ENCODE results near the gene GOLGA1. TPM values are rescaled to one million over a fixed set of nuclear protein-coding genes. Genes with fewer than 3 reads are reported as not detected.

The GOLGA1 gene
- total and polyA plus RNA-seq, 9 of the 15 experiments (the other 6 are each of a cell fraction or from before 2014, with no cell fraction given), result 2.9 to 15.9 (median 8.5) TPM

DNA sequence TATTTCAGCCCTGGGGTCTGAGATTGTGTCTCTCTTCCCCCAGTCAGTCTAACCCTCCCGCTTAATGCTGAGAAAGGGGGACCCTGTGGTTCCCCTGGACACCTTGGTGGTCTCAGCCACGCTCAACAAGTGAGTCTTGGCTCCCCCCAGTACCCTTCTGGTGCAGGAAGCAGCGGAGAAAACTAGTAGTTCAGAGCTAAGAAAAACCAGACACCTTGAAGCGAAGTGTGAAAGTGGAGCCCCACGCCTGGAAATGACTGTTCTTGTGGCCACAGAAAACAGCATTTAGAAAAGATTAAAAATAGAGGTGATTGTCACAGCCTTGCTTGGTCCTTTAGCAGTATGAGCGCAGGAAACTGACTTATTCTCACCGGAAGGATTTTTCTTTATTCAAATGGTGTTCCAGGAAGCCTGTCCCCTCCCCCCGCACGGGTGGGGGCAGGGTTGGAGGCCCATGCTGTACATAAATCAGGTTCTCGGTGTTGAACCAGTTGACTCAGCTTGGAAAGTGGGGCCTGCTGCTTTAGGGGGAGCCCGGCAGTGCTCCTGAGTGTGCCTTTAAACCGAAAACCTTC, 70.8 kb downstream of the GOLGA1 start (continued):
- TF ChIP-seq, protein P1, sequence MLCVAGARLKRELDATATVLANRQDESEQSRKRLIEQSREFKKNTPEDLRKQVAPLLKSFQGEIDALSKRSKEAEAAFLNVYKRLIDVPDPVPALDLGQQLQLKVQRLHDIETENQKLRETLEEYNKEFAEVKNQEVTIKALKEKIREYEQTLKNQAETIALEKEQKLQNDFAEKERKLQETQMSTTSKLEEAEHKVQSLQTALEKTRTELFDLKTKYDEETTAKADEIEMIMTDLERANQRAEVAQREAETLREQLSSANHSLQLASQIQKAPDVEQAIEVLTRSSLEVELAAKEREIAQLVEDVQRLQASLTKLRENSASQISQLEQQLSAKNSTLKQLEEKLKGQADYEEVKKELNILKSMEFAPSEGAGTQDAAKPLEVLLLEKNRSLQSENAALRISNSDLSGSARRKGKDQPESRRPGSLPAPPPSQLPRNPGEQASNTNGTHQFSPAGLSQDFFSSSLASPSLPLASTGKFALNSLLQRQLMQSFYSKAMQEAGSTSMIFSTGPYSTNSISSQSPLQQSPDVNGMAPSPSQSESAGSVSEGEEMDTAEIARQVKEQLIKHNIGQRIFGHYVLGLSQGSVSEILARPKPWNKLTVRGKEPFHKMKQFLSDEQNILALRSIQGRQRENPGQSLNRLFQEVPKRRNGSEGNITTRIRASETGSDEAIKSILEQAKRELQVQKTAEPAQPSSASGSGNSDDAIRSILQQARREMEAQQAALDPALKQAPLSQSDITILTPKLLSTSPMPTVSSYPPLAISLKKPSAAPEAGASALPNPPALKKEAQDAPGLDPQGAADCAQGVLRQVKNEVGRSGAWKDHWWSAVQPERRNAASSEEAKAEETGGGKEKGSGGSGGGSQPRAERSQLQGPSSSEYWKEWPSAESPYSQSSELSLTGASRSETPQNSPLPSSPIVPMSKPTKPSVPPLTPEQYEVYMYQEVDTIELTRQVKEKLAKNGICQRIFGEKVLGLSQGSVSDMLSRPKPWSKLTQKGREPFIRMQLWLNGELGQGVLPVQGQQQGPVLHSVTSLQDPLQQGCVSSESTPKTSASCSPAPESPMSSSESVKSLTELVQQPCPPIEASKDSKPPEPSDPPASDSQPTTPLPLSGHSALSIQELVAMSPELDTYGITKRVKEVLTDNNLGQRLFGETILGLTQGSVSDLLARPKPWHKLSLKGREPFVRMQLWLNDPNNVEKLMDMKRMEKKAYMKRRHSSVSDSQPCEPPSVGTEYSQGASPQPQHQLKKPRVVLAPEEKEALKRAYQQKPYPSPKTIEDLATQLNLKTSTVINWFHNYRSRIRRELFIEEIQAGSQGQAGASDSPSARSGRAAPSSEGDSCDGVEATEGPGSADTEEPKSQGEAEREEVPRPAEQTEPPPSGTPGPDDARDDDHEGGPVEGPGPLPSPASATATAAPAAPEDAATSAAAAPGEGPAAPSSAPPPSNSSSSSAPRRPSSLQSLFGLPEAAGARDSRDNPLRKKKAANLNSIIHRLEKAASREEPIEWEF (CRISPR knock-in tag; IDR thresholded peaks at IDR 0.05), result no peak
- TF ChIP-seq ETS2 (tag; IDR thresholded peaks at IDR 0.05; ENCODE audit: borderline replicate concordance, poor library complexity, severe bottlenecking), result no peak
- no peak for TF ChIP-seq KLF16 (IDR thresholded peaks at IDR 0.05)
- no peak for TF ChIP-seq JUNB (CRISPR knock-in tag; conservative IDR thresholded peaks at IDR 0.05)
- TF ChIP-seq, protein P2, sequence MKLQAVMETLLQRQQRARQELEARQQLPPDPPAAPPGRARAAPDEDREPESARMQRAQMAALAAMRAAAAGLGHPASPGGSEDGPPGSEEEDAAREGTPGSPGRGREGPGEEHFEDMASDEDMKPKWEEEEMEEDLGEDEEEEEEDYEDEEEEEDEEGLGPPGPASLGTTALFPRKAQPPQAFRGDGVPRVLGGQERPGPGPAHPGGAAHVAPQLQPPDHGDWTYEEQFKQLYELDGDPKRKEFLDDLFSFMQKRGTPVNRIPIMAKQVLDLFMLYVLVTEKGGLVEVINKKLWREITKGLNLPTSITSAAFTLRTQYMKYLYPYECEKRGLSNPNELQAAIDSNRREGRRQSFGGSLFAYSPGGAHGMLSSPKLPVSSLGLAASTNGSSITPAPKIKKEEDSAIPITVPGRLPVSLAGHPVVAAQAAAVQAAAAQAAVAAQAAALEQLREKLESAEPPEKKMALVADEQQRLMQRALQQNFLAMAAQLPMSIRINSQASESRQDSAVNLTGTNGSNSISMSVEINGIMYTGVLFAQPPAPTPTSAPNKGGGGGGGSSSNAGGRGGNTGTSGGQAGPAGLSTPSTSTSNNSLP (IDR thresholded peaks at IDR 0.05; ENCODE audit: borderline replicate concordance, low read depth, low read length), result 0 out of 2 replicates have a peak, but pooled peaks have one; percentile 30
- no peak for TF ChIP-seq MYNN (IDR thresholded peaks at IDR 0.05)
- TF ChIP-seq MYNN (CRISPR knock-in tag; IDR thresholded peaks at IDR 0.05), result no peak
- no peak for TF ChIP-seq HSF4 (CRISPR knock-in tag; IDR thresholded peaks at IDR 0.05; ENCODE audit: borderline replicate concordance)
- TF ChIP-seq PHF21A (IDR thresholded peaks at IDR 0.05; ENCODE audit: borderline replicate concordance, low read depth), result 0 out of 2 replicates have a peak, but pooled peaks have one; percentile 48
- TF ChIP-seq, protein P3, sequence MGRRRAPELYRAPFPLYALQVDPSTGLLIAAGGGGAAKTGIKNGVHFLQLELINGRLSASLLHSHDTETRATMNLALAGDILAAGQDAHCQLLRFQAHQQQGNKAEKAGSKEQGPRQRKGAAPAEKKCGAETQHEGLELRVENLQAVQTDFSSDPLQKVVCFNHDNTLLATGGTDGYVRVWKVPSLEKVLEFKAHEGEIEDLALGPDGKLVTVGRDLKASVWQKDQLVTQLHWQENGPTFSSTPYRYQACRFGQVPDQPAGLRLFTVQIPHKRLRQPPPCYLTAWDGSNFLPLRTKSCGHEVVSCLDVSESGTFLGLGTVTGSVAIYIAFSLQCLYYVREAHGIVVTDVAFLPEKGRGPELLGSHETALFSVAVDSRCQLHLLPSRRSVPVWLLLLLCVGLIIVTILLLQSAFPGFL (CRISPR knock-in tag; IDR thresholded peaks at IDR 0.05), result no peak
- TF ChIP-seq, protein P4, sequence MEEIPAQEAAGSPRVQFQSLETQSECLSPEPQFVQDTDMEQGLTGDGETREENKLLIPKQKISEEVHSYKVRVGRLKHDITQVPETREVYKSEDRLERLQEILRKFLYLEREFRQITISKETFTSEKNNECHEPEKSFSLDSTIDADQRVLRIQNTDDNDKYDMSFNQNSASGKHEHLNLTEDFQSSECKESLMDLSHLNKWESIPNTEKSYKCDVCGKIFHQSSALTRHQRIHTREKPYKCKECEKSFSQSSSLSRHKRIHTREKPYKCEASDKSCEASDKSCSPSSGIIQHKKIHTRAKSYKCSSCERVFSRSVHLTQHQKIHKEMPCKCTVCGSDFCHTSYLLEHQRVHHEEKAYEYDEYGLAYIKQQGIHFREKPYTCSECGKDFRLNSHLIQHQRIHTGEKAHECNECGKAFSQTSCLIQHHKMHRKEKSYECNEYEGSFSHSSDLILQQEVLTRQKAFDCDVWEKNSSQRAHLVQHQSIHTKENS (CRISPR knock-in tag; IDR thresholded peaks at IDR 0.05), result no peak
- TF ChIP-seq, protein P5, sequence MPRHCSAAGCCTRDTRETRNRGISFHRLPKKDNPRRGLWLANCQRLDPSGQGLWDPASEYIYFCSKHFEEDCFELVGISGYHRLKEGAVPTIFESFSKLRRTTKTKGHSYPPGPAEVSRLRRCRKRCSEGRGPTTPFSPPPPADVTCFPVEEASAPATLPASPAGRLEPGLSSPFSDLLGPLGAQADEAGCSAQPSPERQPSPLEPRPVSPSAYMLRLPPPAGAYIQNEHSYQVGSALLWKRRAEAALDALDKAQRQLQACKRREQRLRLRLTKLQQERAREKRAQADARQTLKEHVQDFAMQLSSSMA (CRISPR knock-in tag; IDR thresholded peaks at IDR 0.05), result no peak
- TF ChIP-seq SMAD1 (IDR thresholded peaks at IDR 0.05; ENCODE audit: low read depth, low read length, partially characterized antibody), result peak; percentile 3
- TF ChIP-seq POU5F1 (IDR thresholded peaks at IDR 0.05; ENCODE audit: borderline replicate concordance, low read depth, low read length, partially characterized antibody), result no peak
- TF ChIP-seq, protein P6, sequence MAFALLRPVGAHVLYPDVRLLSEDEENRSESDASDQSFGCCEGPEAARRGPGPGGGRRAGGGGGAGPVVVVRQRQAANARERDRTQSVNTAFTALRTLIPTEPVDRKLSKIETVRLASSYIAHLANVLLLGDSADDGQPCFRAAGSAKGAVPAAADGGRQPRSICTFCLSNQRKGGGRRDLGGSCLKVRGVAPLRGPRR (CRISPR knock-in tag; IDR thresholded peaks at IDR 0.05), result no peak
- TF ChIP-seq MAZ (CRISPR knock-in tag; conservative IDR thresholded peaks at IDR 0.05 in 1 of 2, IDR thresholded peaks at IDR 0.05 in 1 of 2), result peak; percentile 72 to 98; a peak in 3 of 4 replicates
- TF ChIP-seq ZFPM2 (CRISPR knock-in tag; IDR thresholded peaks at IDR 0.05), result no peak
